Aorta (tissue), 5 donors: ENCODE data around the gene PIEZO2. TPM values are rescaled to one million over a fixed set of nuclear protein-coding genes. Genes with fewer than 3 reads are reported as not detected.

Source experiments
- ATAC-seq: fragments of 200-7000 bp; cut with Tn5 transposase; one replicate; pipeline ENCODE4 v1.9.1; 2022; ENCODE audit warnings: moderate library complexity; ENCODE audit not compliant: low FRiP score
- DNase-seq, 2 donors: peaks; one replicate each; pipeline ENCODE4 v3.0.0-alpha.2; 2020
- H3K27ac ChIP-seq, 2 donors: one replicate each; pipeline ENCODE4 v1.5.1; 2013; ENCODE audit warnings: low read length in 2 of 2, mild to moderate bottlenecking in 2 of 2, moderate library complexity in 2 of 2, control low read depth in 1 of 2, inconsistent platforms in 1 of 2, low read depth in 1 of 2
- H3K27me3 ChIP-seq, 2 donors: one replicate each; pipeline ENCODE4 v1.6.1; 2013; ENCODE audit warnings: control low read depth in 1 of 2, low read length in 1 of 2, mild to moderate bottlenecking in 1 of 2, moderate library complexity in 1 of 2; ENCODE audit not compliant: insufficient read depth in 2 of 2, control insufficient read depth in 1 of 2
- H3K36me3 ChIP-seq, 2 donors: one replicate each; pipeline ENCODE4 v1.6.1; 2013; ENCODE audit warnings: control low read depth in 1 of 2, low read length in 1 of 2, mild to moderate bottlenecking in 1 of 2; ENCODE audit not compliant: insufficient read depth in 2 of 2, control insufficient read depth in 1 of 2
- H3K4me1 ChIP-seq, 2 donors: one replicate each; pipeline ENCODE4 v1.6.1; 2013; ENCODE audit warnings: low read length in 2 of 2, control low read depth in 1 of 2, mild to moderate bottlenecking in 1 of 2, moderate library complexity in 1 of 2; ENCODE audit not compliant: insufficient read depth in 2 of 2, control insufficient read depth in 1 of 2
- H3K4me3 ChIP-seq, 2 donors: one replicate each; pipeline ENCODE4 v1.5.1; 2013; ENCODE audit warnings: low read length in 2 of 2, control low read depth in 1 of 2, mild to moderate bottlenecking in 1 of 2
- H3K9me3 ChIP-seq: one replicate; pipeline ENCODE4 v1.6.1; 2013; ENCODE audit warnings: mild to moderate bottlenecking, low read length; ENCODE audit not compliant: control insufficient read depth
- WGBS, 2 donors: extraction: QIAGEN DNeasy Blood & Tissue Kit; methylation state at CpG; one replicate each; pipeline ENCODE4 v1.1.7; 2013; 5-methylcytosine and 5-hydroxymethylcytosine counted together
- intact Hi-C, 2 donors: fragments of 100-400 bp; cut with DNase I; formaldehyde crosslinking; loops; one replicate each; pipeline versions ENCODE4 v1.14.2 to v1.15.0; 2022
- polyA plus RNA-seq, 2 donors: library from polyadenylated mRNA; stranded (reverse); fragments of 200-250 nt; gene quantifications; one replicate each; pipeline ENCODE4 v1.2.3, GENCODE V29; 2013
- total RNA-seq, 2 donors: library from RNA; stranded (reverse); fragmentation: NEBNext Ultra II Directional; extraction: Animal tissue kit (Norgen Biotek cat#: 25700); gene quantifications; one replicate each; pipeline ENCODE4 v1.2.1, GENCODE V29; 2021
- donor health status: healthy with polysubstance abuse.
- donor health status: Bipolar disorder and iron deficiency.
- donor health status: DM: no; HTN: no; CAD: no.
- donor health status: DM: no; HTN: no; CAD: no.
- donor health status: DM: yes; HTN: yes; CAD: no.

The PIEZO2 gene
- total and polyA plus RNA-seq, 4 donors = 0.50 to 8.8 (median 1.6) TPM

- H3K9me3 ChIP-seq = no peaks in the 10 kb centered on the region
- H3K4me3 ChIP-seq = no peak overlapping the region
- WGBS, 2 donors = 85 to 86% methylated on average over 5 of the region's 5 CpGs
- no peaks in the 10 kb centered on the region for H3K27me3 ChIP-seq
- DNase-seq = no peak
- H3K36me3 ChIP-seq = no peaks in the 10 kb centered on the region
- no peak overlapping the region for H3K27ac ChIP-seq
- no peaks in the 10 kb centered on the region for H3K4me1 ChIP-seq
- intact Hi-C loops = loop anchor here in 1 of 2 donors (10.0 kb wide), 1 partner anchor 61 kb away; no protein-coding TSS in a partner anchor
- ATAC-seq = no peak
These were observed 405.6 kb downstream of the PIEZO2 start for GRCh38 chr18:10743766-10744165.

GRCh38 chr18:10739152-10739551, 410.2 kb downstream of the PIEZO2 start:
- Histone ChIP-seq H3K9me3 (no peaks in the 10 kb centered on the region), H3K4me1 (no peaks in the 10 kb centered on the region), H3K27ac (no peak overlapping the region), H3K27me3 (no peaks in the 10 kb centered on the region), H3K4me3 (no peak overlapping the region), H3K36me3 (no peaks in the 10 kb centered on the region)
- no peak for ATAC-seq
- intact Hi-C loops = no loop called here
- WGBS, 2 donors = 39 to 45% methylated on average over 3 of the region's 3 CpGs
- DNase-seq = no peak

- intact Hi-C loops = no loop called here
- H3K4me1 ChIP-seq = no peaks in the 10 kb centered on the region
- no peak overlapping the region for H3K4me3 ChIP-seq
- WGBS, 2 donors = 54 to 55% methylated on average over 3 of the region's 3 CpGs
- no peaks in the 10 kb centered on the region for H3K36me3 ChIP-seq
- no peaks in the 10 kb centered on the region for H3K27me3 ChIP-seq
- no peaks in the 10 kb centered on the region for H3K9me3 ChIP-seq
- ATAC-seq (no peak), DNase-seq (no peak)
- no peak overlapping the region for H3K27ac ChIP-seq
These were observed 412.4 kb downstream of the PIEZO2 start for GRCh38 chr18:10736984-10737383.

- H3K9me3 ChIP-seq = no peaks in the 10 kb centered on the region
- H3K27me3 ChIP-seq = no peaks in the 10 kb centered on the region
- no peaks in the 10 kb centered on the region for H3K36me3 ChIP-seq
- no peak overlapping the region for H3K27ac ChIP-seq
- intact Hi-C loops = no loop called here
- no peak for DNase-seq
- no peak overlapping the region for H3K4me3 ChIP-seq
- 58 to 68% methylated on average over 4 of the region's 4 CpGs for WGBS, 2 donors
- H3K4me1 ChIP-seq = no peaks in the 10 kb centered on the region
- ATAC-seq = no peak
These were observed 416.4 kb downstream of the PIEZO2 start for GRCh38 chr18:10732990-10733389.

DNA sequence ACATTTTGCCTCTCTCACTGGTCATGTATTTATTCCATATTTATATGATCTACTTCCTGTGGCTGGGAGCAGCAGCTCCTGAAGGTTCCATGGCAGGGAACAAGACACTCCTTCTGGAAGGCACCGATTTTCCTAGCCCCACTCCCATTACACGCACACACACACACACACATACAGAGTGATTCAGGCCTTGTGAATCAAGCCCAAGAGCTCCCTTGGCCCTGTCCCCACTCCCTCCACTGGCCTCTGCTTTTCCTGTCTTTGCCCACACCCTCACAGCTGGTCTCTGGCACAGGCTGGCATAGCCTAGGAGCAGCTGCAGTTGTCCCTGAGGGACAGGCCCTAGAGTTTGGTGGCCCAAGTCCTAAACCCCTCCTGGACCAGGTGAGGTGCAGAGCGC, 421.9 kb downstream of the PIEZO2 start:
- 57 to 67% methylated on average over 3 of the region's 3 CpGs for WGBS, 2 donors
- no peak for ATAC-seq

GRCh38 chr18:10726198-10727068, 422.9 kb downstream of the PIEZO2 start:
- H3K4me1 ChIP-seq = no peaks in the 10 kb centered on the region
- intact Hi-C loops = loop anchor here in 1 of 2 donors (10.0 kb wide), 1 partner anchor 62 kb away; no protein-coding TSS in a partner anchor
- H3K36me3 ChIP-seq = no peaks in the 10 kb centered on the region
- no peak overlapping the region for H3K4me3 ChIP-seq
- no peaks in the 10 kb centered on the region for H3K27me3 ChIP-seq
- H3K9me3 ChIP-seq = no peaks in the 10 kb centered on the region
- 65 to 72% methylated on average over 67 of the region's 67 CpGs for WGBS, 2 donors
- ATAC-seq (no peak), DNase-seq (no peak)
- no peak overlapping the region for H3K27ac ChIP-seq

More for the DNA sequence above, 421.9 kb downstream of the PIEZO2 start:
- Histone ChIP-seq H3K27me3 (no peaks in the 10 kb centered on the region), H3K4me1 (no peaks in the 10 kb centered on the region), H3K4me3 (no peak overlapping the region), H3K27ac (no peak overlapping the region), H3K36me3 (no peaks in the 10 kb centered on the region), H3K9me3 (no peaks in the 10 kb centered on the region)
- DNase-seq = no peak
- intact Hi-C loops = loop anchor here in 1 of 2 donors (10.0 kb wide), 1 partner anchor 63 kb away; no protein-coding TSS in a partner anchor

- Histone ChIP-seq H3K27ac (no peak overlapping the region), H3K36me3 (no peaks in the 10 kb centered on the region), H3K4me3 (no peak overlapping the region), H3K9me3 (no peaks in the 10 kb centered on the region), H3K4me1 (no peaks in the 10 kb centered on the region), H3K27me3 (no peaks in the 10 kb centered on the region)
- WGBS, 2 donors = 97% methylated on average over 18 of the region's 18 CpGs
- intact Hi-C loops = loop anchor here in 1 of 2 donors (10.0 kb wide), 1 partner anchor 60 kb away; no protein-coding TSS in a partner anchor
- ATAC-seq (no peak), DNase-seq (no peak)
These were observed 424.7 kb downstream of the PIEZO2 start for GRCh38 chr18:10724666-10725065.

DNA sequence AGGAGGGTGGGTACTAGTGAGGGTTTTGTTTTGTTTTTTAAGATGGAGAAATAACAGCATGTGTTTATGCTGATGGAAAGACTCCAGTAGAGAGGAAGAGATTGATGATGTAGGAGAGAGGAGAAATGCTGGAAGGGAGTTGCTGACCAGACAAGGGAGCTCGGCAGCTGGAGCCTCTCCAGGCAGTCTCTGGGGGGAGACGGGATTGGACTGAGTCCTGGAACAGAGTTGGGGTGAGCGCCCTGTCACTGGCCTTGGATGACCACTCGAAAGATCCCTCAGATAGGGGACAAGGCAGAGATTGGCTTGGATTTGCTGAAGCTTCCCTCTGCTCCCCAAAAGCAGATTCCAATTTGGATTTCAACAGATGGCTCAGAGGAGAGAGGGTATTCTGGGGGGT, 425.9 kb downstream of the PIEZO2 start:
- Histone ChIP-seq H3K9me3 (no peaks in the 10 kb centered on the region), H3K4me1 (no peaks in the 10 kb centered on the region), H3K4me3 (no peak overlapping the region), H3K36me3 (no peaks in the 10 kb centered on the region), H3K27ac (no peak overlapping the region), H3K27me3 (no peaks in the 10 kb centered on the region)
- no peak for ATAC-seq
- intact Hi-C loops = loop anchor here in 1 of 2 donors (10.0 kb wide), 1 partner anchor 59 kb away; no protein-coding TSS in a partner anchor
- no peak for DNase-seq
- 84 to 87% methylated on average over 4 of the region's 4 CpGs for WGBS, 2 donors

DNA sequence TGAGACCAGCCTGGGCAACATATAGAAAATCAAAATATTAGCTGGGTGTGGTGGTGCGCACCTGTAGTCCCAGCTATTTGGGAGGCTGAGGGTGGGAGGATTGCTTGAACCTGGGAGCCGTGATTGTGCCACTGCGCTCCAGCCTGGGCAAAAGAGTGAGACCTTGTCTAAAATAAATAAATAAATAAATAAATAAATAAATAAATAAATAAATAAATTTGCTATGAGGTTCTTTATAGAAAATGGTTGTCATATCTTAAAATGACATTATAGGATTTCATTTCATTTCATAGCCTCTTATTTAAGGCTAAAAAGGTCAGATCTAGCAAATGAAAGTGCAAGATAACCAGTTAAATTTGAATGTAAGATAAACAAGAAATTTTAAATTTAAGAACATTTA, 430.6 kb downstream of the PIEZO2 start:
- DNase-seq (no peak), ATAC-seq (no peak)
- Histone ChIP-seq H3K27ac (no peak overlapping the region), H3K9me3 (no peaks in the 10 kb centered on the region), H3K4me3 (no peak overlapping the region), H3K27me3 (no peaks in the 10 kb centered on the region), H3K36me3 (no peaks in the 10 kb centered on the region), H3K4me1 (no peaks in the 10 kb centered on the region)
- intact Hi-C loops = no loop called here
- WGBS, 2 donors = 78 to 96% methylated on average over 3 of the region's 3 CpGs
